Epithelial cell of proximal tubule (primary cell): ENCODE data around the gene SAMD4A. TPM values are rescaled to one million over a fixed set of nuclear protein-coding genes. Genes with fewer than 3 reads are reported as not detected.

Source experiments
- DNase-seq: peaks from one replicate; pipeline ENCODE4 v3.0.0-alpha.2; 2011; ENCODE audit warnings: low read depth
- H3K4me3 ChIP-seq: 2 replicates; pipeline ENCODE4 v1.5.1; 2011; ENCODE audit warnings: low read depth, mild to moderate bottlenecking, low read length
- CTCF ChIP-seq: conservative IDR thresholded peaks from 2 replicates; pipeline ENCODE4 v1.5.1; 2012; ENCODE audit warnings: low read depth, mild to moderate bottlenecking, low read length
- total RNA-seq: library from RNA; depleted of rRNA; stranded (reverse); fragments of >200 nt; gene quantifications from 2 replicates; pipeline ENCODE4 v1.2.3, GENCODE V29; 2015

SAMD4A gene
- total RNA-seq, 1 donor from 2014 or later, result 18.9 TPM

GRCh38 chr14:54629183-54629582 lies 62.3 kb downstream of the SAMD4A start:
- no peak overlapping the region for H3K4me3 ChIP-seq

GRCh38 chr14:54629635-54630360 lies 62.9 kb downstream of the SAMD4A start:
- no peak for DNase-seq
- no peak for TF ChIP-seq CTCF
- H3K4me3 ChIP-seq, result no peak overlapping the region

More at GRCh38 chr14:54629183-54629582, 62.3 kb downstream of the SAMD4A start:
- no peak for DNase-seq
- TF ChIP-seq CTCF, result no peak

GRCh38 chr14:54631016-54631415 lies 64.1 kb downstream of the SAMD4A start:
- H3K4me3 ChIP-seq, result no peak overlapping the region
- TF ChIP-seq CTCF, result no peak
- no peak for DNase-seq

- H3K4me3 ChIP-seq, result no peak overlapping the region
- DNase-seq, result no peak
- no peak for TF ChIP-seq CTCF
Observed at GRCh38 chr14:54632452-54632851, 65.5 kb downstream of the SAMD4A start.

GRCh38 chr14:54633076-54633475 lies 66.1 kb downstream of the SAMD4A start:
- no peak for DNase-seq
- no peak overlapping the region for H3K4me3 ChIP-seq
- TF ChIP-seq CTCF, result no peak

- no peak for DNase-seq
- no peak for TF ChIP-seq CTCF
- no peak overlapping the region for H3K4me3 ChIP-seq
Observed at GRCh38 chr14:54637270-54638134, 70.6 kb downstream of the SAMD4A start.
